GM19035 (cell line): Measurements from ENCODE around the gene CACNA2D3.

Experiments used
- ATAC-seq: cut with Tn5 transposase; IDR thresholded peaks from one replicate; pipeline ENCODE4 v1.9.1; 2021; ENCODE audit not compliant: unreplicated experiment

CACNA2D3 gene

DNA sequence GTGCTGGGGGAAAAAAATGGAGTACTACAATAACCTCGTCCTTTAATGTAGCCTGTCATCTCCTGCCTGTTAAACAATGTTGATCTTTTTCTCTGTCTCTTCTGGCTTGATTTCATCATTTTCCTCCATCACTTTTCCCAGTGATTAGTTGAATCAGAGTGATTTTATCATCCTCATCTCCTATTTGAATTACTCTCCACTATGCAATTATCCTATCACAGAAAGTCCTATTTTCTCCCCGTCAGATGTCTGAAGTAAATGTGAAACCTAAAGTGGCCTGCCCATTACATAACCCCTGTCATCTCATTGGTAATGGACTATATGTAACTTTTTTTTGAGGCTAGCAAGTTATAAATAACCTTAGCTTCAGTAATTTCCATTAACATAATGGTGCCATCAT lies 201.8 kb downstream of the CACNA2D3 start:
- no peak for ATAC-seq

DNA sequence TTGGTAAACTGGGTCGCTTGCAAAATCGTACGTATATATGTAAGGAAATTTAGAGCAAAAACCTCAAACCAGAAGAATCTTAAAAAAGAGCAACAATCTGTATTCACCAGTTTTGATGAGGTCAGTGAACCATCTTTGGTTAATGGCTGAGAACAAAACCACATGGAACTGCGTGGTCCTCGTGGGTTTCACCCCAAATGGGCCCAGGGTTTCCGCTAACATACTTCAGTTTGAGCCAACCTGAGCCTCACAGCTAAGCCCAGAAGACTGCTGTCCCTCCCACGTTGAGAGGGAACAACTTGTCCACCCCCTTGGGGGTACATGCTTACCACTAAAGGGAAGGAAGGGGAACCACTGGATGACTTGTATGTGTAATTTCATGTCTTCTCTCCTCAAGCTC lies 204.6 kb downstream of the CACNA2D3 start:
- ATAC-seq: no peak

DNA sequence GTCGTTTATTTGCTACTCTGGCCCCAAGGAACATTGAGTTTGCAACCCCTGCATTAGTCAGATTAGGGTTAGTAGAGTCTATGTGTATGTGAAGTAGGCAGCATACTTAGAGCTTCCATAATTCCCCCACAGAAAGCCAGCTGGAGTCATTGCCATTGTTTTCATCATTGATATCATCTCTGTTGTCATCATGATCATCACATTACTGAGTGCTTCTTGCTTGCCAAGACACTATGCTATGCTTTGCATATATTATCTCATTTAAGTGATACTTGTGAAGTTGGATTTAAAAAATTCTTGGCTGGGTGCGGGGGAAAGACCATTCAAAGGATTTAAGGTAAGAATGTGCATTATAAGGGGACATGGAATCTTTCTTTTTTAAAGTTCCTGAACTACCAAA lies 209.0 kb downstream of the CACNA2D3 start:
- no peak for ATAC-seq

- no peak for ATAC-seq
These were observed 215.5 kb downstream of the CACNA2D3 start for GRCh38 chr3:54337846-54338245.

DNA sequence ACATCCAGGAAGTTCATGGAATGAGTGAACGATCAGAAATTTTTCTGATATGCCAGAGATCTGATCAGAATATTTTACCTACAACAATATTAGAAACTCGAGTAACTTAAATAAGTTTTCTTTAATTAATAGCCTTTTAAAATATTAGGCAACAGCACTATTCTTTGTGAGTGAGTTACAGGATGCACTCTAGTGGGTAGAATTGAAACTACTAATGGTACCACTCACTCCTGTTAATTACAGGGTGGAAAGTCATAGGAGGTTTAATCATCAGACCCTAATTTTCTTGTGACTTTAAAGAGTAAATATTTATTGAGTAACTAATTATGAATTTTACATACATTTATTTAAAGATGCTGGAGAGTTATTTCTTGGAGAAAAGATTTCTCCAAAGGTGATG lies 217.3 kb downstream of the CACNA2D3 start:
- no peak for ATAC-seq

- no peak for ATAC-seq
These were observed 219.5 kb downstream of the CACNA2D3 start for GRCh38 chr3:54341811-54342210.

DNA sequence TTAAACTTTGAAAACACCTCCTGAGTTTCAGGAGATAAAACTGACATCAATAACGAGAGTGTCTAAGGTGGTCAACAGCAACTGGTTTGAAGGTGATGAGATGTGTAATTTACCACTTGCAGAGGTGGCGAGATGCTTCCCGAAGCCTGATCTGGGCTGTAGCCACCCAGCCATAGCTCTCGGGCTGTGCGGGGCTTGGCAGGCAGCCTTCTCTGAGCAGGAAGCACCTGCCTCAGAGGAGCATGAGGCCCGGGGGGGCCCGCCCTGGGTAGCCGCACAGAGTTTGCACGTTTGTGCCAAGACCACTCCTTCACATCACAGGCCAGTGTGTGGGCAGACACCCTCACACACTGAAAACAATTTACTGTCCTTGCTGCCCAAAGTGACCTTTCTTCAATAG lies 220.3 kb downstream of the CACNA2D3 start:
- ATAC-seq: no peak

GRCh38 chr3:54343495-54343894 lies 221.1 kb downstream of the CACNA2D3 start:
- no peak for ATAC-seq

DNA sequence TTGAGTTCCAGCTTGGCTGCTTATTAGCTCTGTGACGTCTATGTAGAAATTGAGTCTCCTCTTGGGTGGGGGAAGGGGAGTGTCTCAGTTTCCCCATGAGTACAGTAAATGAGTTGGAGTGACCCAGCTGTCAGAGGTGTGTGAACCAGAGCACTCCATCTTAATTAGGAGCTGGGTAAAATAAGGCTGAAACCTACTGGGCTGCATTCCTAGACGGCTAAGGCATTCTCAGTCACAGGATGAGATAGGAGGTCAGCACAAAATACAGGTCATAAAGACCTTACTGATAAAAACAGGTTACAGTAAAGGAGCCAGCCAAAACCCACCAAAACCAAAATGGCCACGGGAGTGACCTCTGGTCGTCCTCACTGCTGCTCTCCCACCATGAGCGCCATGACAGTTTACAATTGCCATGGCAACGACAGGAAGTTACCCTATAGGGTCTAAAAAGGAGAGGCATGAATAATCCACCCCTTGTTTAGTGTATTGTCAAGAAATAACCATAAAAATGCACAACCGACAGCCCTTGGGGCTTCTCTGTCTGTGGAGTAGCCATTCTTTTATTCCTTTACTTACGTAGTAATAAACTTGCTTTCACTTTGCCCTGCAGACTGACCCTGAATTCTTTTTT lies 222.4 kb downstream of the CACNA2D3 start:
- no peak for ATAC-seq

DNA sequence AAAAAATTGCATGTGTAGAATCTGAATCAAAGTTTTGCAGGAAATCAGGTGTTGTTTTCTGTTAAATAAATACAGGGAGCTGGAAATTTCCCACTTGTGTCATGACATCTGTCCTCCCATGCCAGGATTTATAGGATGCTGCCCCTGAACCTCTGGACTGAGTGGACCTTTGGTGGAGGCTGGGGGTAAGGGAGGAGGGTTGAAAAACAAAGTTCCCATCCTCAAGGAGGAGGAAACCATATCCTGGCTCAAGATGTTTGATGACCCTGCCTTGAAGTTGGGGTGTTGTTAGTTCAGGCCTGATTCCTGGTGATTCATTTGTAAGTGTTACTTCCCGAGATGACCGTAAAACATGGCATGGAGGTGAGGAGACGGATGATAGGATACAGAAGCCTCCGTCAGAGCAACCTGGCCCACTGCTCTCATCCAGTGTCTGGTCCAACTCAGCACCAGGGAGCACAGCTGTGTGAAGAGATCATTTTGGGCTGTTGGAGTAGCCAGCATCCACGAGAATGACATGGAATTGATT lies 223.6 kb downstream of the CACNA2D3 start:
- ATAC-seq: no peak

DNA sequence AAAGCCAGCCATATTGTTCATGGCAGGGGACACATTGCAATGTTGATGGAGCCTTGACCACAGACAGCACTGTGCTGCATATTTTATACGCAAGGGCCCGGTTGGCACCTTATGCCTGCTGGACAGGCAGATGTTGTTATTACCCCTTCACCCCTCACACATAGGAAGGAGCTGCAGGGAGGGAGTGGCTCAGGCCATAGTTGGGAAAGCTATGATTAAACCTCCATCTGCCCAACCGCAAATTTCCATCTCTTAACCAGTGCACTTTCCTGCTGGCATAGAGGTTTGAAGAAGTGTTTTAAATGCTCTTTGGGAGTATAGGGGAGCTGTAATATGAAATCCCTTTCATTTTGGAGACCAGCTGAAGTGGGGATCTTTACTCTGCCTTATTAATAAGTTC lies 224.7 kb downstream of the CACNA2D3 start:
- no peak for ATAC-seq

- ATAC-seq: no peak
These were observed 225.6 kb downstream of the CACNA2D3 start for GRCh38 chr3:54347933-54348332.

GRCh38 chr3:54349231-54349652 lies 226.9 kb downstream of the CACNA2D3 start:
- ATAC-seq: no peak

- no peak for ATAC-seq
These were observed 227.3 kb downstream of the CACNA2D3 start for GRCh38 chr3:54349691-54350090.

DNA sequence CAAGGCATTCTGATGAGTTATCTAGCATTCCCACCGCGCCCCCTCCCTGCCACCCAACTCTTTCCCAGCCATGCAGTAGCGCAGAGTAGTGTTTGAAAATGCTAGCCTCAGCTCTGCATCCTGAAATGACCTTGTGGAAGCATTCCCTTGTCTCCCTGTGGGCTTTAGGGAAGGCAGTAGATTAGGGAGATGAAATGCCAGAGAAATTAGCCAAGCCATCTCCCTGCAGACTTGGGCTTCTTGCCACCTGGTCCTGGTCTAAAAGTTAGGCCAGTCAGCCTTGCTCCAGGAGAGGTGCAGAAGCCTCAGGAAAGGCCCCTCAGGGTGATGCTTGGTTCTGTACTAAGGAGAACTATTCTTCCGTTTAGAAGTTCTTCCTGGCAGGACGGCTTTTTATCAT lies 231.2 kb downstream of the CACNA2D3 start:
- ATAC-seq: no peak

DNA sequence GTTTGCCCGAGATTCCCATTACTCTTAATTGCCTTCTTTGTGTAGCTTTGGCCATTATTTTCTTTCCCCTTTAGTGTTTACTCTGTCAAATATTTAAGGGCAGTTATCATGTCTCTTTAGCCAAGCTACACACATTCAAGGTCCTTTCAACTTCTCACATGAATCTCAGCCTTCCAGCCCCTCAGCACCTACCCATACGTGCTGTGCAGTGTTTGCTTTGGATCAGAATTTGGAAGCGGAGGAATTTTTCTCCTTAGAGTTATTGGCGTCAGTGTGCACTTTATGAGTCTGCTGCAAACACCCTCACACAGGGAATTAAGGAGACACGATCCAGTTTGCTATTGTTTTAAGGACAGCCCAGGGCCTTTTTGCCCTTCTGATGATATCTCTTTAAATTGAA lies 231.6 kb downstream of the CACNA2D3 start:
- no peak for ATAC-seq

DNA sequence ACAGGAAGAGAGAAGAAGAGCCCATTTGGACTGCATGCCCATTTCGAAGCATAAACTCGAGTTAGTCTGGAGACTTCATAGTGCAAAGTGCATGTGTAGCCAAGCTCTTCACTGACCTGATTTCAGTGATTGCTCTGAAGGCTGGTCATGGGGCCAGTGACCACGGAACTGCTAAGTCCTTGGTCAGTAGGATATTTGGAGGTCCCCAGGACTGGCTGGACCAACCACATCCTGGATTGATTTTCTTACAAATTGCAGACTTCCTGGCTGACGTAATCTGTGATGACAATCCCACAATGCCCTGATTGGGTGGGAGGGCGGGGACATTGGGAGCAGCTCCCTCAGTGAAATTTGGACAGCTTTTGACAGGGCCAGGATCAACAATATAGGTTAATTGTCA lies 233.4 kb downstream of the CACNA2D3 start:
- no peak for ATAC-seq

GRCh38 chr3:54356261-54357045 lies 234.1 kb downstream of the CACNA2D3 start:
- ATAC-seq: no peak

GRCh38 chr3:54357301-54357700 lies 234.9 kb downstream of the CACNA2D3 start:
- no peak for ATAC-seq

GRCh38 chr3:54358316-54358715 lies 236.0 kb downstream of the CACNA2D3 start:
- no peak for ATAC-seq

DNA sequence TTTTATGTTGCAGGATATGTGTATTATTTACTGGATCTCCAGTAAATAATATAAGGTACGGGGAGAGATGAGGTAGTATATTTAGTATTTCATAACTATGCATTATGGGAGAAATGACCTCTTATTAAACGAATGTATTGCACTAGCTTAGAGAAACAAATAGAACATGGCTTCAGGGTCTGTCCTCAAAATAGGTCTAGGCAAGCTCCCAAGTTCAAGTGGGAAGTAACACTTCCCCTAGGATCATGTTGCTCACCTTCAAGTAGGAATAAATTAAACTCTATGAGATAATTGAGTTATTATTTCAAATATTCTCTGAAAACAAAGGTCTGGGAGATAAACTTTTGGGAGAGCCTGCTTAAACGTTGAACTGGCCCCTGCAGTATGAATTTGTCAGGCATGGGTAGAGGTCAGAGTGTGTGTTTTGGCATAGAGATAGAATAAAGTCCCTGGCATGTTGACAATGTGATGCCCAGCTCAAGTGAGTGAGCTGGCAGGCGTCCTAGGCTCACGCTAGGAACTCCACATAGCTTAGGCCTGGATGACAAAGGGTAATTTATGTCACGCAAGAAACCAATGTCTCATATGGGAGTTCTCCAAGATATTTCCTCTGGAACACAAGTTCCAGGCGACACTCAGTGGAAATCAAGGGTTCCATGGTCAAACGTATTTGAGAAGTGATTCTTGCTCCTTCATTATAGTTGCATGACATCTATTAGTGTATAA lies 236.8 kb downstream of the CACNA2D3 start:
- no peak for ATAC-seq

DNA sequence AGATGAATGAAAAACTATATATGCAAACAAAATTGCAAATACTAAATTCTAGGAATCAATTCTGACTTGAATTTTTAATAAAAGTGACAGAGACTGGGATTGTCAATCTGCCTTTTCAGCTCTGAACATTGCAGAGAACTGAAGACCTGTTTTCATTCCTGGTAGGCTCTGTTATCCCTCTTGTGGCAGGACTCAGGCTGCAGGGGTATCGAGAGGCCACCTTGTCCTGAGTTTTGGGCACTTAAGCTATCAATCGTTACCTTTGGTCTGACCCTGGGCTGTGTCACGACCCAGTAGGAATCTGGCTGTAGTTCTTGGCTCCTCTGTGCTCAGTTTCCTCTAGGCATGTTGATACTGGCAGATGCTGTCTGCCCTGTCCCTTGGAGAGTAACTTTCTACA lies 238.0 kb downstream of the CACNA2D3 start:
- ATAC-seq: no peak
